Inflammatory macrophage treated with lipopolysaccharide for 4 hours (primary cell): Measurements from ENCODE around the gene TM9SF2.
A peak's percentile ranks its signal among the peaks of the same experiment; 100 is the strongest.
"Not testable (repeated sequence)": the region's sequence is repeated elsewhere in the genome, so short reads cannot be mapped to it uniquely, and the experiment has no call there.

Source experiments
- DNase-seq: peaks from one replicate; pipeline ENCODE4 v3.0.0-alpha.2; 2020

TM9SF2 gene

GRCh38 chr13:99501184-99501847 lies at the start of gene TM9SF2:
TM9SF2 (plus strand) TSS chr13:99501472; CDS start chr13:99501607, 135 bp downstream.
- DNase-seq, result peak; percentile 97

GRCh38 chr13:99454518-99455183 lies 46.6 kb upstream of the TM9SF2 start:
- no peak for DNase-seq

GRCh38 chr13:99459099-99459850 lies 42.0 kb upstream of the TM9SF2 start:
- no peak for DNase-seq

GRCh38 chr13:99460802-99461201 lies 40.5 kb upstream of the TM9SF2 start:
- DNase-seq, result peak; percentile 24

GRCh38 chr13:99463646-99464397 lies 37.5 kb upstream of the TM9SF2 start:
- DNase-seq, result no peak

GRCh38 chr13:99464441-99464949 lies 36.8 kb upstream of the TM9SF2 start:
- peak; percentile 56 for DNase-seq

GRCh38 chr13:99465454-99465853 lies 35.8 kb upstream of the TM9SF2 start:
- no peak for DNase-seq

- DNase-seq, result no peak
Measured at GRCh38 chr13:99467764-99468163, 33.5 kb upstream of the TM9SF2 start.

GRCh38 chr13:99469041-99469440 lies 32.2 kb upstream of the TM9SF2 start:
- no peak for DNase-seq

- DNase-seq, result no peak
Measured at GRCh38 chr13:99470027-99470426, 31.2 kb upstream of the TM9SF2 start.

- peak; percentile 69 for DNase-seq
Measured at GRCh38 chr13:99471221-99472121, 29.8 kb upstream of the TM9SF2 start.

GRCh38 chr13:99472122-99472440 lies 29.2 kb upstream of the TM9SF2 start:
- DNase-seq, result no peak

GRCh38 chr13:99473515-99473914 lies 27.8 kb upstream of the TM9SF2 start:
- no peak for DNase-seq

- DNase-seq, result no peak
Measured at GRCh38 chr13:99476648-99477047, 24.6 kb upstream of the TM9SF2 start.

- DNase-seq, result no peak
Measured at GRCh38 chr13:99477493-99477892, 23.8 kb upstream of the TM9SF2 start.

GRCh38 chr13:99481366-99481765 lies 19.9 kb upstream of the TM9SF2 start:
- DNase-seq, result no peak

GRCh38 chr13:99484473-99484872 lies 16.8 kb upstream of the TM9SF2 start:
- DNase-seq, result peak; percentile 93

- no peak for DNase-seq
Measured at GRCh38 chr13:99486996-99487395, 14.3 kb upstream of the TM9SF2 start.

GRCh38 chr13:99489028-99489427 lies 12.2 kb upstream of the TM9SF2 start:
- no peak for DNase-seq

- DNase-seq, result not testable (repeated sequence)
Measured at GRCh38 chr13:99491750-99492149, 9.5 kb upstream of the TM9SF2 start.

GRCh38 chr13:99495466-99496183 lies 5.6 kb upstream of the TM9SF2 start:
- peak; percentile 75 for DNase-seq
